ENCODE results near the gene SREBF1. TPM values are rescaled to one million over a fixed set of nuclear protein-coding genes. Genes with fewer than 3 reads are reported as not detected.

SREBF1 gene
- total and polyA plus RNA-seq, 2 experiments from 2014 or later, result 39.6 to 85.3 TPM

- Histone ChIP-seq H3K79me2 (replicated peaks; ENCODE audit: insufficient read depth) (no peaks in the 10 kb centered on the region), H3K27me3 (ENCODE audit: insufficient read depth) (no peaks in the 10 kb centered on the region), H2AFZ (no peak overlapping the region), H3K4me1 (ENCODE audit: insufficient read depth) (peaks cover 24% of the 10 kb centered on the region), H3K4me3 (no peak overlapping the region), H3K36me3 (ENCODE audit: insufficient read depth) (no peaks in the 10 kb centered on the region), H4K20me1 (replicated peaks; ENCODE audit: insufficient read depth) (no peaks in the 10 kb centered on the region), H3K27ac (ENCODE audit: low read depth) (no peak overlapping the region), H3K4me2 (no peak overlapping the region), H3K9me2 (ENCODE audit: insufficient read depth) (no peaks in the 10 kb centered on the region), H3F3A (replicated peaks; ENCODE audit: low read depth) (peaks cover 3% of the 10 kb centered on the region; the same call in 1 of the 2 replicates)
- Mint-ChIP-seq H3K4me3 (no peak overlapping the region), H3K9me3 (no peaks in the 10 kb centered on the region; the same call in 2 of the 3 replicates), H3K27ac (no peak overlapping the region), H3K4me1 (peaks cover 62% of the 10 kb centered on the region), H3K36me3 (ENCODE audit: low read depth) (no peaks in the 10 kb centered on the region), H3K27me3 (ENCODE audit: insufficient read depth, low read depth, poor library complexity) (peaks cover 25% of the 10 kb centered on the region)
- TF ChIP-seq EZH2 (IDR thresholded peaks at IDR 0.05; ENCODE audit: low read depth, unreplicated experiment) (no peak), ZNF114 (CRISPR knock-in tag; IDR thresholded peaks at IDR 0.05) (no peak), NANOG (IDR thresholded peaks at IDR 0.05; ENCODE audit: borderline replicate concordance) (no peak), CREB1 (CRISPR knock-in tag; IDR thresholded peaks at IDR 0.05; ENCODE audit: low read depth) (no peak), ZNF331 (CRISPR knock-in tag; IDR thresholded peaks at IDR 0.05; ENCODE audit: low read depth) (no peak), CTCF (conservative IDR thresholded peaks at IDR 0.05; ENCODE audit: low read depth in 2 of 2) (no peak), ETS1 (IDR thresholded peaks at IDR 0.05) (no peak), EZH2phosphoT487 (IDR thresholded peaks at IDR 0.05; ENCODE audit: unreplicated experiment) (no peak)
- TF ChIP-seq, protein P1, sequence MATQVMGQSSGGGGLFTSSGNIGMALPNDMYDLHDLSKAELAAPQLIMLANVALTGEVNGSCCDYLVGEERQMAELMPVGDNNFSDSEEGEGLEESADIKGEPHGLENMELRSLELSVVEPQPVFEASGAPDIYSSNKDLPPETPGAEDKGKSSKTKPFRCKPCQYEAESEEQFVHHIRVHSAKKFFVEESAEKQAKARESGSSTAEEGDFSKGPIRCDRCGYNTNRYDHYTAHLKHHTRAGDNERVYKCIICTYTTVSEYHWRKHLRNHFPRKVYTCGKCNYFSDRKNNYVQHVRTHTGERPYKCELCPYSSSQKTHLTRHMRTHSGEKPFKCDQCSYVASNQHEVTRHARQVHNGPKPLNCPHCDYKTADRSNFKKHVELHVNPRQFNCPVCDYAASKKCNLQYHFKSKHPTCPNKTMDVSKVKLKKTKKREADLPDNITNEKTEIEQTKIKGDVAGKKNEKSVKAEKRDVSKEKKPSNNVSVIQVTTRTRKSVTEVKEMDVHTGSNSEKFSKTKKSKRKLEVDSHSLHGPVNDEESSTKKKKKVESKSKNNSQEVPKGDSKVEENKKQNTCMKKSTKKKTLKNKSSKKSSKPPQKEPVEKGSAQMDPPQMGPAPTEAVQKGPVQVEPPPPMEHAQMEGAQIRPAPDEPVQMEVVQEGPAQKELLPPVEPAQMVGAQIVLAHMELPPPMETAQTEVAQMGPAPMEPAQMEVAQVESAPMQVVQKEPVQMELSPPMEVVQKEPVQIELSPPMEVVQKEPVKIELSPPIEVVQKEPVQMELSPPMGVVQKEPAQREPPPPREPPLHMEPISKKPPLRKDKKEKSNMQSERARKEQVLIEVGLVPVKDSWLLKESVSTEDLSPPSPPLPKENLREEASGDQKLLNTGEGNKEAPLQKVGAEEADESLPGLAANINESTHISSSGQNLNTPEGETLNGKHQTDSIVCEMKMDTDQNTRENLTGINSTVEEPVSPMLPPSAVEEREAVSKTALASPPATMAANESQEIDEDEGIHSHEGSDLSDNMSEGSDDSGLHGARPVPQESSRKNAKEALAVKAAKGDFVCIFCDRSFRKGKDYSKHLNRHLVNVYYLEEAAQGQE (IDR thresholded peaks at IDR 0.05; ENCODE audit: unreplicated experiment), result no peak
- ATAC-seq (no peak), DNase-seq (ENCODE audit: low spot score) (no peak)
Measured at GRCh38 chr17:17846003-17846402, 9.2 kb upstream of the SREBF1 start.
